ENCODE results near the gene RIPK1. TPM values are rescaled to one million over a fixed set of nuclear protein-coding genes. Genes with fewer than 3 reads are reported as not detected.
"Not testable (repeated sequence)": the region's sequence is repeated elsewhere in the genome, so short reads cannot be mapped to it uniquely, and the experiment has no call there.

RIPK1 gene
- total and polyA plus RNA-seq, 9 of the 15 experiments (the other 6 are each of a cell fraction or from before 2014, with no cell fraction given) = 3.8 to 24.9 (median 17.7) TPM

DNA sequence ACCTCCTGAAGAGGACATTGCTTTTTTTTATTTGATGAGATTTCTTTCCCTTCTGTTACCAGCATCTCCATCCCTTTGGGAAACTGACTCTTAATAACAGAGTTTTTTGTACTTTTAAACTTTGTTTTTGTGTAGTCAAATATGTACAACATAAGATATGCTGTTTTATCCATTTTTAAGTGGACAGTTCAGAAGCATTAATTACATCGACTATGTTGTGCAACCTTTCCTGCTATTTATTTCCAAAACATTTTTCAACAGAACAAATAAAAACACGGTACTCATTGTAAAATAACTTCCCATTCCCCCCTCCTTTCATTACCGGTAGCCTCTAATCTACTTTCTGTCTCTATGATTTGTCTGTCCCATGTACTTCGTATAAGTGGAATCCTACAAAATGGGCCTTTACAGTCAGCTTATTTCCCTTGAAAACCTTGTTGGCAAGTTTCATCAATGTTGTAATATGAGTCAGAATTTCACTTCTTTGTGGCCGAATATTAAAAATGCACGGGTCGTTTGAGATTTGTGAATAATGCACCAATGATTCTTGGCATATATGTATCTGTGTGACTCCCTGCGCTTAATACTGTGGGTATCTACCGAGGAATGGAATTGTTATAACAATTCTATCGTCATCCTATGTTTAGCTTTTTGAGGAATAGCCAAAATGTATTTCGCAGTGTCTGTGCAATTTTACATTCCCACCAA, 11.1 kb upstream of the RIPK1 start (continued):
- no peak for TF ChIP-seq NELFE (IDR thresholded peaks at IDR 0.05; ENCODE audit: insufficient read depth, insufficient read length)

- H2AFZ ChIP-seq (ENCODE audit: low read depth, low read length) = peak overlapping the region; percentile 60
- no peaks in the 10 kb centered on the region for H3K9me3 ChIP-seq (replicated peaks; ENCODE audit: control insufficient read depth, insufficient read depth, low read depth, low read length)
- no peak for ATAC-seq
- TF ChIP-seq MEIS2 (IDR thresholded peaks at IDR 0.05; ENCODE audit: partially characterized antibody) (peak; percentile 28), MAFF (IDR thresholded peaks at IDR 0.05; ENCODE audit: low read length) (peak; percentile 74), ZNF316 (IDR thresholded peaks at IDR 0.05) (peak; percentile 93), C11orf30 (IDR thresholded peaks at IDR 0.05; ENCODE audit: low read depth) (peak; percentile 84), MAFG (tag; conservative IDR thresholded peaks at IDR 0.05) (peak; percentile 71), CREB1 (IDR thresholded peaks at IDR 0.05) (no peak), CREB1 (CRISPR knock-in tag; IDR thresholded peaks at IDR 0.05) (no peak), MAFK (IDR thresholded peaks at IDR 0.05; ENCODE audit: low read length) (peak; percentile 57; the same call in 1 of the 2 replicates), PCBP1 (IDR thresholded peaks at IDR 0.05; ENCODE audit: low read depth, low read length, poor library complexity, severe bottlenecking) (no peak)
- peaks cover 22 to 24% of the 10 kb centered on the region in 2 experiments for H3K4me1 ChIP-seq (replicated peaks in 1 of 2; ENCODE audit: control insufficient read depth in 2 of 2, insufficient read depth in 2 of 2, low read length in 2 of 2)
- in situ Hi-C loops (cut with MboI) (loop anchor here (10.0 kb wide), 1 partner anchor 274 kb away; no protein-coding TSS in a partner anchor), intact Hi-C loops (cut with micrococcal nuclease) (no loop called here)
- peaks cover 3% of the 10 kb centered on the region; the same call in 1 of the 3 replicates for H3K79me2 ChIP-seq (ENCODE audit: control insufficient read depth, insufficient read depth, low read length)
- no peak overlapping the region for H3K27ac ChIP-seq (ENCODE audit: extremely low read depth, low read depth, low read length)
- no TSS peak for BruUV-seq (replicated peaks)
- no peak overlapping the region for H3K4me2 ChIP-seq (ENCODE audit: insufficient read depth, low read length)
- no peaks in the 10 kb centered on the region for H3K36me3 ChIP-seq (ENCODE audit: control insufficient read depth, insufficient read depth, low read length)
- no peak overlapping the region for H3K9ac ChIP-seq (ENCODE audit: insufficient read depth in 1 of 2, low read depth in 2 of 2, low read length in 2 of 2)
- POLR2A ChIA-PET = interaction anchor here (0.7 to 0.8 kb wide), 2 partner anchors 17 to 36 kb away, joined by 4 read pairs; no protein-coding TSS in a partner anchor
- FAIRE-seq = no peak
- DNase-seq (ENCODE audit: extremely low read depth in 1 of 4, low spot score in 3 of 4) = no peak
- H3K4me3 ChIP-seq = no peak overlapping the region
- no peaks in the 10 kb centered on the region for H4K20me1 ChIP-seq (replicated peaks; ENCODE audit: control insufficient read depth, insufficient read depth, low read length)
- 47% methylated on average over 2 of the region's 2 CpGs for WGBS (ENCODE audit: insufficient coverage, low coverage, missing lambda C conversion rate)
- CTCF ChIA-PET (ENCODE audit: low intra/inter-chr PET ratio) = interaction anchor here (0.6 kb wide), 1 partner anchor 293 kb away, joined by 3 read pairs; no protein-coding TSS in a partner anchor
- no peaks in the 10 kb centered on the region for H3K9me1 ChIP-seq (ENCODE audit: control insufficient read depth, insufficient read depth, low read length)
- no peaks in the 10 kb centered on the region for H3K27me3 ChIP-seq (ENCODE audit: control insufficient read depth in 2 of 2, insufficient read depth in 2 of 2, low read length in 2 of 2)
These were observed 9.3 kb upstream of the RIPK1 start for GRCh38 chr6:3058957-3059356.

DNA sequence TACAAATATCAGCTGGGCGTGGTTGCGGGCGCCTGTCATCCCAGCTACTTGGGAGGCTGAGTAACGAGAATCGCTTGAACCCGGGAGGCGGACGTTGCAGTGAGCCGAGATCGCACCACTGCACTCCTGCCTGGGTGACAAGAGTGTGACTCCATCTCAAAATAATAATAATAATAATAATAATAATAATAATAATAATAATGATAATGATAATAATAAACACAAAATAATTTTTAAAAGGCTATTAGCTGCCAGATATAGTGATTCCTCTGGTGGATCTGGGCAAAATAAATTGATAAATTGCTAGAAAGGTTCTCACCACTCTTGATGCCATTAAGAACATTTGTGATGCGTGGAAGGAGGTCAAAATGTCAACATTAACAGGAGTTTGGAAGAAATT, 8.2 kb upstream of the RIPK1 start:
- H3K9me3 ChIP-seq (replicated peaks; ENCODE audit: control insufficient read depth, insufficient read depth, low read depth, low read length); CTCF ChIA-PET (ENCODE audit: low intra/inter-chr PET ratio); FAIRE-seq; ATAC-seq; H3K4me2 ChIP-seq (ENCODE audit: insufficient read depth, low read length); H3K36me3 ChIP-seq (ENCODE audit: control insufficient read depth, insufficient read depth, low read length); BruUV-seq (replicated peaks); H3K27ac ChIP-seq (ENCODE audit: extremely low read depth, low read depth, low read length); H3K4me3 ChIP-seq; DNase-seq (ENCODE audit: extremely low read depth in 1 of 4, low spot score in 3 of 4); H2AFZ ChIP-seq (ENCODE audit: low read depth, low read length); H3K9ac ChIP-seq (ENCODE audit: insufficient read depth in 1 of 2, low read depth in 2 of 2, low read length in 2 of 2); H3K9me1 ChIP-seq (ENCODE audit: control insufficient read depth, insufficient read depth, low read length); intact Hi-C loops (cut with micrococcal nuclease); H4K20me1 ChIP-seq (replicated peaks; ENCODE audit: control insufficient read depth, insufficient read depth, low read length); H3K27me3 ChIP-seq (ENCODE audit: control insufficient read depth in 2 of 2, insufficient read depth in 2 of 2, low read length in 2 of 2); in situ Hi-C loops (cut with MboI): not testable (repeated sequence)
- Histone ChIP-seq H3K79me2 (ENCODE audit: control insufficient read depth, insufficient read depth, low read length) (peaks cover 13% of the 10 kb centered on the region), H3K4me1 (replicated peaks in 1 of 2; ENCODE audit: control insufficient read depth in 2 of 2, insufficient read depth in 2 of 2, low read length in 2 of 2) (peaks cover 17 to 28% of the 10 kb centered on the region in 2 experiments)
- 92% methylated on average over 11 of the region's 11 CpGs for WGBS (ENCODE audit: insufficient coverage, low coverage, missing lambda C conversion rate)
- POLR2A ChIA-PET = interaction anchor here (1.2 kb wide), 1 partner anchor 69 kb away, joined by 3 read pairs; no protein-coding TSS in a partner anchor
